NCI-H2107 (cell line): ENCODE results near the gene PRKAG2.
"Not testable (repeated sequence)": the region's sequence is repeated elsewhere in the genome, so short reads cannot be mapped to it uniquely, and the experiment has no call there.

Source experiments
- DNase-seq: peaks from one replicate; lab custom pipeline; 2025; lab: John Stamatoyannopoulos, UW

Gene PRKAG2

GRCh38 chr7:151884312-151885201 lies 7.6 kb upstream of the PRKAG2 start:
- no peak for DNase-seq

- no peak for DNase-seq
Measured at GRCh38 chr7:151883857-151884256, 6.9 kb upstream of the PRKAG2 start.

- no peak for DNase-seq
Measured at GRCh38 chr7:151882734-151883133, 5.8 kb upstream of the PRKAG2 start.

GRCh38 chr7:151880688-151881087 lies 3.8 kb upstream of the PRKAG2 start:
- no peak for DNase-seq

- DNase-seq = no peak
Measured at GRCh38 chr7:151877911-151878835, 1.3 kb upstream of the PRKAG2 start.

- no peak for DNase-seq
Measured at GRCh38 chr7:151875942-151876898, 695 bp downstream of the PRKAG2 start.

GRCh38 chr7:151874479-151874878 lies 2.4 kb downstream of the PRKAG2 start:
- not testable (repeated sequence) for DNase-seq

- DNase-seq = no peak
Measured at GRCh38 chr7:151873402-151873965, 3.4 kb downstream of the PRKAG2 start.

GRCh38 chr7:151872531-151873401 lies 4.1 kb downstream of the PRKAG2 start:
- no peak for DNase-seq

- no peak for DNase-seq
Measured at GRCh38 chr7:151871904-151872303, 5.0 kb downstream of the PRKAG2 start.

GRCh38 chr7:151871189-151871735 lies 5.7 kb downstream of the PRKAG2 start:
- DNase-seq = no peak

- DNase-seq = no peak
Measured at GRCh38 chr7:151869968-151870918, 6.7 kb downstream of the PRKAG2 start.

- DNase-seq = no peak
Measured at GRCh38 chr7:151869455-151869854, 7.5 kb downstream of the PRKAG2 start.

GRCh38 chr7:151869109-151869428 lies 7.8 kb downstream of the PRKAG2 start:
- DNase-seq = no peak

GRCh38 chr7:151868396-151869108 lies 8.4 kb downstream of the PRKAG2 start:
- DNase-seq = no peak

- DNase-seq = no peak
Measured at GRCh38 chr7:151867912-151868311, 9.0 kb downstream of the PRKAG2 start.

- DNase-seq = no peak
Measured at GRCh38 chr7:151866761-151867655, 9.9 kb downstream of the PRKAG2 start.
